ENCODE data around the gene ESRRB. TPM values are rescaled to one million over a fixed set of nuclear protein-coding genes. Genes with fewer than 3 reads are reported as not detected.

ESRRB gene
- total RNA-seq, 1 donor from 2014 or later, result 0.08 TPM

GRCh38 chr14:76380991-76381390 is 5.1 kb downstream of the ESRRB start:
- Mint-ChIP-seq H3K36me3 (ENCODE audit: low read depth, unreplicated experiment) (no peaks in the 10 kb centered on the region), H3K9me3 (ENCODE audit: unreplicated experiment) (no peaks in the 10 kb centered on the region), H3K27me3 (ENCODE audit: unreplicated experiment) (peaks cover 15% of the 10 kb centered on the region), H3K27ac (ENCODE audit: unreplicated experiment) (no peak overlapping the region), H3K4me3 (ENCODE audit: unreplicated experiment) (no peak overlapping the region), H3K4me1 (ENCODE audit: unreplicated experiment) (peaks cover 9% of the 10 kb centered on the region)
- TF ChIP-seq CTCF (IDR thresholded peaks at IDR 0.05; ENCODE audit: unreplicated experiment), result no peak
- no peak for DNase-seq (ENCODE audit: low spot score)

GRCh38 chr14:76381817-76382494 is 6.0 kb downstream of the ESRRB start:
- Mint-ChIP-seq H3K27me3 (ENCODE audit: unreplicated experiment) (peaks cover 9% of the 10 kb centered on the region), H3K27ac (ENCODE audit: unreplicated experiment) (no peak overlapping the region), H3K36me3 (ENCODE audit: low read depth, unreplicated experiment) (no peaks in the 10 kb centered on the region), H3K9me3 (ENCODE audit: unreplicated experiment) (no peaks in the 10 kb centered on the region), H3K4me1 (ENCODE audit: unreplicated experiment) (peaks cover 4% of the 10 kb centered on the region), H3K4me3 (ENCODE audit: unreplicated experiment) (no peak overlapping the region)
- TF ChIP-seq CTCF (IDR thresholded peaks at IDR 0.05; ENCODE audit: unreplicated experiment), result no peak
- no peak for DNase-seq (ENCODE audit: low spot score)

- peaks cover 7% of the 10 kb centered on the region for H3K27me3 Mint-ChIP-seq (ENCODE audit: unreplicated experiment)
- H3K27ac Mint-ChIP-seq (ENCODE audit: unreplicated experiment), result no peak overlapping the region
- H3K36me3 Mint-ChIP-seq (ENCODE audit: low read depth, unreplicated experiment), result no peaks in the 10 kb centered on the region
- H3K4me1 Mint-ChIP-seq (ENCODE audit: unreplicated experiment), result peaks cover 2% of the 10 kb centered on the region
- DNase-seq (ENCODE audit: low spot score), result no peak
- TF ChIP-seq CTCF (IDR thresholded peaks at IDR 0.05; ENCODE audit: unreplicated experiment), result no peak
- H3K4me3 Mint-ChIP-seq (ENCODE audit: unreplicated experiment), result no peak overlapping the region
- no peaks in the 10 kb centered on the region for H3K9me3 Mint-ChIP-seq (ENCODE audit: unreplicated experiment)
These were observed 6.5 kb downstream of the ESRRB start for GRCh38 chr14:76382495-76382832.

- Mint-ChIP-seq H3K27me3 (ENCODE audit: unreplicated experiment) (peaks cover 3% of the 10 kb centered on the region), H3K27ac (ENCODE audit: unreplicated experiment) (no peak overlapping the region), H3K4me3 (ENCODE audit: unreplicated experiment) (no peak overlapping the region), H3K4me1 (ENCODE audit: unreplicated experiment) (no peaks in the 10 kb centered on the region), H3K9me3 (ENCODE audit: unreplicated experiment) (no peaks in the 10 kb centered on the region), H3K36me3 (ENCODE audit: low read depth, unreplicated experiment) (no peaks in the 10 kb centered on the region)
- no peak for TF ChIP-seq CTCF (IDR thresholded peaks at IDR 0.05; ENCODE audit: unreplicated experiment)
- no peak for DNase-seq (ENCODE audit: low spot score)
These were observed 9.5 kb downstream of the ESRRB start for GRCh38 chr14:76385435-76385834.

GRCh38 chr14:76386944-76387782 is 11.2 kb downstream of the ESRRB start:
- no peak overlapping the region for H3K27ac Mint-ChIP-seq (ENCODE audit: unreplicated experiment)

More at GRCh38 chr14:76386944-76387782, 11.2 kb downstream of the ESRRB start:
- Mint-ChIP-seq H3K9me3 (ENCODE audit: unreplicated experiment) (no peaks in the 10 kb centered on the region), H3K4me3 (ENCODE audit: unreplicated experiment) (no peak overlapping the region), H3K27me3 (ENCODE audit: unreplicated experiment) (peaks cover 3% of the 10 kb centered on the region), H3K36me3 (ENCODE audit: low read depth, unreplicated experiment) (no peaks in the 10 kb centered on the region), H3K4me1 (ENCODE audit: unreplicated experiment) (no peaks in the 10 kb centered on the region)
- peak; percentile 95 for TF ChIP-seq CTCF (IDR thresholded peaks at IDR 0.05; ENCODE audit: unreplicated experiment)
- peak; percentile 90 for DNase-seq (ENCODE audit: low spot score)
